Measurements from ENCODE around the gene FAM219A. TPM values are rescaled to one million over a fixed set of nuclear protein-coding genes. Genes with fewer than 3 reads are reported as not detected.
A peak's percentile ranks its signal among the peaks of the same experiment; 100 is the strongest.
"Not testable (repeated sequence)": the region's sequence is repeated elsewhere in the genome, so short reads cannot be mapped to it uniquely, and the experiment has no call there.

The FAM219A gene
- total RNA-seq, 2 donors from 2014 or later: 9.8 to 15.0 TPM

DNA sequence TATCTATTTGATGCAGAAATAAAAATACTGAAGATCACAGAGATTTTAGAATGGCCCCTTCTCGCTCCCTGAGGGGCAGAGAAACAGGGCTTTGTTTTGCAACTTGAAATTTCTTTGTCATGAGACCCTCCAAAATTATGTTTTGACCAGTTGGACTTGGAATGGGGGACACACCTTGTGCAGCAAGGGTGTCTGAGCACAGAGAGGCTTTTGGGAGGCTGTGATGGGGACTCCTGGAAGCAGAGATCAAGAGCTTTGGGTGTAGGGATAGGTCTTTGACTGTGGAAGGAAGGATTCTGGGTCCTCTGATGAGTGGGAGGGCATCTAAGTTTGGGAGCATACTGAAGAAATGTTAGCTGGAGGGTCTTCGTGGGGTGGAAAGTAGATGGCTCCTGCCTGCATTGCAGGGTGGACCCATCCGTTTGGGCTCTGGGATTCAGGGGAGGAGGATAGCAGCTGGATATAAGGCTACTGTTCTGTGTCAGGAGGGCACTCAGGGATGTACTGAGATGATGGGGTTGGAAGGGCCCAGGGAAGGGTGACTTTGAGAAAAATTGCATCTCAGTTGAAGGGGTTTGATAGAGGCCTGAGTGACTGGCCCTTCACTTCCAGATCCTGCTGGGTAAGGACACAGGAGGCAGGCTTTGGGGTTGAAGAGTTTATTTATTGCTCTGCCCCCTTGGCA lies 79.9 kb downstream of the FAM219A start:
- DNase-seq (ENCODE audit: low spot score in 2 of 2): no peak
- Mint-ChIP-seq H3K27ac (no peak overlapping the region), H3K36me3 (no peaks in the 10 kb centered on the region)

GRCh38 chr9:34377404-34377746 lies 81.0 kb downstream of the FAM219A start:
- no peaks in the 10 kb centered on the region for H3K9me3 Mint-ChIP-seq

More for the DNA sequence above, 79.9 kb downstream of the FAM219A start:
- ATAC-seq: no peak
- no peaks in the 10 kb centered on the region for H3K9me3 Mint-ChIP-seq

DNA sequence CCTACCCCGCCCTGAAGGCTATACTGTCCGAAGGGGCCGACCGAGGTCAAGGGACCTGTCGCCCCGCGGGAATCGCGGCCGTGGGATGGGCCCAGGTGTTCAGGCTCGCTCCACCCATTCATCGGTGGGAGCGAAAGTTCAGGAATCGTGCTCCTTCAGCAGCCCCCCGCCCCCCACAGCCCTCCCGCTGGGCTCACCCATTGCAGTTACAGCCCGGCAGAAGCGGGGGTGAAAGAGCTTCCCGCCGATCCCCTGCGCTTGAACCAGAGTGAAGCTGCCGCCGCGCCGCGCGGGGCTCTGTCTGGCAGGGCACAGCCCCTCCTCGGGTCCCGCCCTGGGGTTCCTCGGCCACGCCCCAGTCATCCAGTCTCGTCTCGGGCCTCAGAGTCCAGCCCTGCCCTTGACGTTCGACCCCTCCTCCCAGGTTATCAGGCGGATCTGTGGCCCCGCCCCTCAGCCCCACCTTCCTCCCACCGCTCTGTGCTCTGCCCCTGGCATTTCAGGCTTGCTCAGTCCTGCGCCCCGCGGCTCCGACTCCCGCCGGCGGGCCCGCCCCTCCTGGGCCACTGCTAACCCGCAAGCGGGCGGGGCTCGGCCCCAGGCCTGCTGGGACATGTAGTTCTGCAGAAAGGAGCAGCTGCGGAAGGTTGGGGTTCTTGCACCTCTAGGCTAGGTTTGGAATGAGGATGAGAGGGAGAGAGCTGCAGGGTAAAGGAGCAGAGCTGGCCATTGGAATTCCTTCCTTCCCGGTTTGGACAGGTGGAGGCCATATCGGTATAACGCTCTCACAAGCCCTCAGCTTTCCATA lies 81.6 kb downstream of the FAM219A start, which contains the start of gene MYORG:
TSS of gene MYORG (minus strand) at position 303 of the 808 bp plus-strand sequence. CDS start 3,955 bp downstream, outside the sequence.
- ATAC-seq (peak; percentile 85 to 86), DNase-seq (ENCODE audit: low spot score in 2 of 2) (peak; percentile 96 to 97)
- peak within 1 kb of the TSS; percentile 67 to 89 for H3K27ac Mint-ChIP-seq
- H3K9me3 Mint-ChIP-seq: no peaks in the 10 kb centered on the region
- H3K36me3 Mint-ChIP-seq: peaks cover 0 to 2% of the 10 kb centered on the region in 2 donors

More at GRCh38 chr9:34377404-34377746, 81.0 kb downstream of the FAM219A start:
- Mint-ChIP-seq H3K27ac (no peak overlapping the region), H3K36me3 (no peaks in the 10 kb centered on the region)
- ATAC-seq: no peak
- no peak for DNase-seq (ENCODE audit: low spot score in 2 of 2)

- Mint-ChIP-seq H3K9me3 (no peaks in the 10 kb centered on the region), H3K36me3 (peaks cover 3 to 10% of the 10 kb centered on the region in 2 donors), H3K27ac (peak overlapping the region; percentile 67 to 89)
- ATAC-seq (peak in 1 of 2 donors; percentile 25), DNase-seq (ENCODE audit: low spot score in 2 of 2) (peak; percentile 49 to 63)
Measured at GRCh38 chr9:34375901-34376595, 82.3 kb downstream of the FAM219A start.

DNA sequence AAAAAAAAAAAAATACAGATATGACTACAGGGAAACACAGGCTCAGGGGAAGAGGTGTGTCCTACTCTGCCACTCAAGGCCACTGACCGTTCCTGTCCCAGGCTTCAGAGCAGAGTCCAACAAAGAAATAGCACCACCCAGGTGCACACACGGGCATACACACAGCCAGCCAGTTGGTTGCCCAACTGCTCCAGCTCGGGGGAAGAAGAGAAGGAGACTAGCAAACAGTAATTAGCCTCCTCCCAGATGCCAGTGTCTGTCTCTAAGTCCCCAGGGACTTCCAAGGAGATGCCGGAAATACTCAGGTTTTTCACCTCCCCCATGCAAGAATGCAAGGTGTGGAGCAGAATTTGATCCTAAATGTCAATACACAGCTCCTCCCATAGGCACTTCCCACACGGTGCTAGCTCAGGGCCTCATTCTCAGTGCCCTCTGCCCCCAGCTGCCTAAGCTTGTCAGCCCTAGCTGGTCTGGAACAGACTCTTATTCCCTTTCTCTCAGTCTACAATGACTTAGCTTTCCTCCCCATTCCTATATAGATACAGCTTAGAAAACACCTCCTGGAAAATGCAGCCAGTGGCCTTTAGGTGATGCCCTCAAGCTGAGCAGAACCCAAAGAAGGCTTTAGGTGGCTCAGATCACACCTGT lies 83.3 kb downstream of the FAM219A start:
- ATAC-seq (no peak), DNase-seq (ENCODE audit: low spot score in 2 of 2) (no peak)
- H3K27ac Mint-ChIP-seq: no peak overlapping the region
- no peaks in the 10 kb centered on the region for H3K9me3 Mint-ChIP-seq
- H3K36me3 Mint-ChIP-seq: peaks cover 13 to 14% of the 10 kb centered on the region in 2 donors

DNA sequence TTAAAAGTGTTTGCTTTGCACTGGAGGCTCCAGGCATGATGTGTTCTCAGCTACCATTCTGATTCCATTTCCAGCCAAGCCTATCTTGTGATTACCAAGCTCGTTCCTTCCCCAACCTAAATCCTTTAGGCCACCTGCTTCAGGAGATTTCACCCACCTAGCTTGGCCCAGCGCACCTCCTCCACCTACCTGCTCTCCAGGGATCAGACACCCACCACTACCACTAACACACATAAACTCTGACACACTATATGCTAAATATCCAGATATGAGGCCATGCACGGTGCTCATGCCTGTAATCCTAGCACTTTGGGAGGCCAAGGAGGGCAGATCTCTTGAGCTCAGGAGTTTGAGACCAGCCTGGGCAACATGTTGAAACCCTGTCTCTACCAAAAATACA lies 84.0 kb downstream of the FAM219A start:
- Mint-ChIP-seq H3K36me3 (peaks cover 13 to 15% of the 10 kb centered on the region in 2 donors), H3K9me3 (no peaks in the 10 kb centered on the region), H3K27ac (peak overlapping the region in 1 of 2 donors; percentile 9)
- ATAC-seq (no peak), DNase-seq (ENCODE audit: low spot score in 2 of 2) (no peak)

DNA sequence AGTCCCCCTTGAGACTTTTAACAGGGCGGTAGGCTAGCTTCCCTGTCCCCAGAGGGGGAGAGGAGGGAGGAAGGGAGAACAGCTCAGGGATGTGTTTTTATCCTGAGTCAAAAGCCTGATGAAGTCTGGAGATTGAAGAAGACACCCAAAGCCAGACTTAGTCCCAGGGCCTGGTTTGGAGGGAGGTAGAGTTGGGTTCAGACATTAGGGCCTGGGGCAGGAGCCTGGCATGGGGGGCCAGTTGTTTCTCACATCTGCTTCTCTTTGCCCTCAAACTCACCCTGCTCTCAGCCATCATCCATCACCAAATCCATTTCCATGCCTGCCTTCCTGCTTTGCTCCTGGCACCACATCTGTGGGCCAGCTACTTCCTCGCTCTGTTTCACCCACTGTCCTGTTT lies 84.6 kb downstream of the FAM219A start:
- Mint-ChIP-seq H3K36me3 (peaks cover 13 to 17% of the 10 kb centered on the region in 2 donors), H3K27ac (peak overlapping the region in 1 of 2 donors; percentile 9), H3K9me3 (no peaks in the 10 kb centered on the region)
- ATAC-seq (no peak), DNase-seq (ENCODE audit: low spot score in 2 of 2) (no peak)

GRCh38 chr9:34372467-34373011 lies 85.8 kb downstream of the FAM219A start:
- no peak for ATAC-seq

GRCh38 chr9:34371886-34372466 lies 86.4 kb downstream of the FAM219A start:
- Mint-ChIP-seq H3K27ac (no peak overlapping the region), H3K9me3 (peaks cover 0 to 6% of the 10 kb centered on the region in 2 donors), H3K36me3 (peaks cover 18 to 34% of the 10 kb centered on the region in 2 donors)
- ATAC-seq: no peak
- no peak for DNase-seq (ENCODE audit: low spot score in 2 of 2)

More at GRCh38 chr9:34372467-34373011, 85.8 kb downstream of the FAM219A start:
- H3K27ac Mint-ChIP-seq: peak overlapping the region in 1 of 2 donors; percentile 55
- peaks cover 0 to under 1% of the 10 kb centered on the region in 2 donors for H3K9me3 Mint-ChIP-seq
- peaks cover 16 to 29% of the 10 kb centered on the region in 2 donors for H3K36me3 Mint-ChIP-seq
- no peak for DNase-seq (ENCODE audit: low spot score in 2 of 2)

GRCh38 chr9:34370970-34371880 lies 87.1 kb downstream of the FAM219A start:
- H3K27ac Mint-ChIP-seq: no peak overlapping the region
- peaks cover 18 to 41% of the 10 kb centered on the region in 2 donors for H3K36me3 Mint-ChIP-seq
- H3K9me3 Mint-ChIP-seq: peaks cover 0 to 12% of the 10 kb centered on the region in 2 donors
- DNase-seq (ENCODE audit: low spot score in 2 of 2) (no peak), ATAC-seq (peak in 1 of 2 donors; percentile 24)

GRCh38 chr9:34370335-34370969 lies 87.9 kb downstream of the FAM219A start:
- peak in 1 of 2 donors; percentile 28 for ATAC-seq
- no peak for DNase-seq (ENCODE audit: low spot score in 2 of 2)
- Mint-ChIP-seq H3K9me3 (peaks cover 0 to 12% of the 10 kb centered on the region in 2 donors), H3K27ac (peak overlapping the region in 1 of 2 donors; percentile 65), H3K36me3 (peaks cover 18 to 45% of the 10 kb centered on the region in 2 donors)

- peaks cover 18 to 45% of the 10 kb centered on the region in 2 donors for H3K36me3 Mint-ChIP-seq
- H3K27ac Mint-ChIP-seq: peak overlapping the region in 1 of 2 donors; percentile 65
- ATAC-seq (no peak), DNase-seq (ENCODE audit: low spot score in 2 of 2) (no peak)
- peaks cover 0 to 12% of the 10 kb centered on the region in 2 donors for H3K9me3 Mint-ChIP-seq
Measured at GRCh38 chr9:34369636-34370035, 88.7 kb downstream of the FAM219A start.

GRCh38 chr9:34368796-34369195 lies 89.6 kb downstream of the FAM219A start:
- peaks cover 0 to 12% of the 10 kb centered on the region in 2 donors for H3K9me3 Mint-ChIP-seq
- H3K27ac Mint-ChIP-seq; DNase-seq (ENCODE audit: low spot score in 2 of 2); ATAC-seq: not testable (repeated sequence)
- peaks cover 18 to 45% of the 10 kb centered on the region in 2 donors for H3K36me3 Mint-ChIP-seq

- not testable (repeated sequence) for DNase-seq (ENCODE audit: low spot score in 2 of 2); H3K27ac Mint-ChIP-seq; ATAC-seq
- H3K9me3 Mint-ChIP-seq: peaks cover 0 to 12% of the 10 kb centered on the region in 2 donors
- H3K36me3 Mint-ChIP-seq: peaks cover 18 to 45% of the 10 kb centered on the region in 2 donors
Measured at GRCh38 chr9:34367751-34368410, 90.5 kb downstream of the FAM219A start.
